Activated CD4-positive, alpha-beta T cell treated with anti-CD3 and anti-CD28 coated beads, Interleukin-2, amount 10 ng/mL, durations not matched to agents 7 days and 5 days (primary cell): ENCODE measurements around the gene CEP68. TPM values are rescaled to one million over a fixed set of nuclear protein-coding genes. Genes with fewer than 3 reads are reported as not detected.

Experiments
- CTCF ChIA-PET: fragments of 350-600 bp; sonication (Branson Sonifier 250); formaldehyde crosslinking; loops from one replicate; lab custom pipeline; 2021; ENCODE audit warnings: antibody characterized with exemption; lab: Charles Lee
- POLR2A ChIA-PET: fragments of 350-600 bp; sonication (Branson Sonifier 250); formaldehyde crosslinking; loops from one replicate; lab custom pipeline; 2021; ENCODE audit warnings: antibody characterized with exemption; lab: Charles Lee
- DNase-seq: peaks from one replicate; pipeline ENCODE4 v3.0.0-alpha.2; 2020
- H3K27ac Mint-ChIP-seq: one replicate; pipeline ENCODE4 v1.8.0; 2021; ENCODE audit warnings: mild to moderate bottlenecking, moderate library complexity, mixed read lengths
- H3K27me3 Mint-ChIP-seq: one replicate; pipeline ENCODE4 v1.8.0; 2021; ENCODE audit warnings: mixed read lengths
- H3K36me3 Mint-ChIP-seq: one replicate; pipeline ENCODE4 v1.8.0; 2021; ENCODE audit warnings: low read depth, mixed read lengths
- H3K4me1 Mint-ChIP-seq: one replicate; pipeline ENCODE4 v1.8.0; 2021; ENCODE audit warnings: mixed read lengths
- H3K4me3 Mint-ChIP-seq: one replicate; pipeline ENCODE4 v1.8.0; 2021; ENCODE audit warnings: mild to moderate bottlenecking, moderate library complexity, mixed read lengths
- H3K9me3 Mint-ChIP-seq: one replicate; pipeline ENCODE4 v1.8.0; 2021; ENCODE audit warnings: mixed read lengths
- total RNA-seq, 2 experiments: library from RNA; stranded (reverse); gene quantifications; one replicate each; pipeline ENCODE4 v1.2.3, GENCODE V29; 2021

Gene CEP68
- total RNA-seq, 2 experiments from 2014 or later = 9.0 to 9.2 TPM

- no peaks in the 10 kb centered on the region for H3K9me3 Mint-ChIP-seq
- H3K4me3 Mint-ChIP-seq = no peak overlapping the region
- ChIA-PET CTCF (interaction anchor here (0.6 to 2.6 kb wide), 28 partner anchors 9 to 555 kb away, joined by 3 to 9 read pairs (median 4); partner anchors contain the start of genes ACTR2 and RAB1A), POLR2A (interaction anchor here (0.7 kb wide), 2 partner anchors 65 to 147 kb away, joined by 3 read pairs; partner anchors contain the start of gene RAB1A)
- DNase-seq = peak; percentile 64
- peaks cover 33% of the 10 kb centered on the region for H3K4me1 Mint-ChIP-seq
- no peaks in the 10 kb centered on the region for H3K27me3 Mint-ChIP-seq
- no peaks in the 10 kb centered on the region for H3K36me3 Mint-ChIP-seq
- H3K27ac Mint-ChIP-seq = peak overlapping the region; percentile 63
Measured at GRCh38 chr2:65064728-65065552, 8.7 kb downstream of the CEP68 start.

- H3K27me3 Mint-ChIP-seq = no peaks in the 10 kb centered on the region
- POLR2A ChIA-PET = no interaction called here
- H3K4me3 Mint-ChIP-seq = no peak overlapping the region
- H3K36me3 Mint-ChIP-seq = peaks cover 3% of the 10 kb centered on the region
- H3K9me3 Mint-ChIP-seq = no peaks in the 10 kb centered on the region
- CTCF ChIA-PET = interaction anchor here (1.0 to 1.3 kb wide), 3 partner anchors 15 to 58 kb away, joined by 3 read pairs; no protein-coding TSS in a partner anchor
- peak; percentile 22 for DNase-seq
- peak overlapping the region; percentile 77 for H3K27ac Mint-ChIP-seq
- peaks cover 39% of the 10 kb centered on the region for H3K4me1 Mint-ChIP-seq
Measured at GRCh38 chr2:65067806-65068553, 11.8 kb downstream of the CEP68 start.

- no peak overlapping the region for H3K4me3 Mint-ChIP-seq
- H3K36me3 Mint-ChIP-seq = peaks cover 9% of the 10 kb centered on the region
- H3K27ac Mint-ChIP-seq = peak overlapping the region; percentile 27
- ChIA-PET POLR2A (no interaction called here), CTCF (interaction anchor here (0.9 to 1.0 kb wide), 2 partner anchors 14 kb away, joined by 3 read pairs; no protein-coding TSS in a partner anchor)
- no peak for DNase-seq
- H3K4me1 Mint-ChIP-seq = peaks cover 35% of the 10 kb centered on the region
- H3K27me3 Mint-ChIP-seq = no peaks in the 10 kb centered on the region
- no peaks in the 10 kb centered on the region for H3K9me3 Mint-ChIP-seq
Measured at GRCh38 chr2:65069439-65069824, 13.2 kb downstream of the CEP68 start.

- Mint-ChIP-seq H3K27ac (peak overlapping the region; percentile 39), H3K4me3 (peak overlapping the region; percentile 43), H3K36me3 (peaks cover 9% of the 10 kb centered on the region), H3K9me3 (no peaks in the 10 kb centered on the region), H3K27me3 (no peaks in the 10 kb centered on the region), H3K4me1 (peaks cover 28% of the 10 kb centered on the region)
- ChIA-PET CTCF (interaction anchor here (0.7 to 1.3 kb wide), 5 partner anchors 8 to 456 kb away, joined by 3 to 6 read pairs (median 3); no protein-coding TSS in a partner anchor), POLR2A (no interaction called here)
- DNase-seq = no peak
Measured at GRCh38 chr2:65070172-65070830, 14.1 kb downstream of the CEP68 start.

GRCh38 chr2:65070856-65071255 is 14.6 kb downstream of the CEP68 start:
- H3K4me1 Mint-ChIP-seq = peaks cover 25% of the 10 kb centered on the region
- H3K9me3 Mint-ChIP-seq = no peaks in the 10 kb centered on the region
- ChIA-PET CTCF (interaction anchor here (1.1 to 1.3 kb wide), 3 partner anchors 9 to 11 kb away, joined by 3 read pairs; no protein-coding TSS in a partner anchor), POLR2A (no interaction called here)
- DNase-seq = no peak
- no peaks in the 10 kb centered on the region for H3K27me3 Mint-ChIP-seq
- peaks cover 9% of the 10 kb centered on the region for H3K36me3 Mint-ChIP-seq
- H3K27ac Mint-ChIP-seq = no peak overlapping the region
- no peak overlapping the region for H3K4me3 Mint-ChIP-seq

- H3K27ac Mint-ChIP-seq = peak overlapping the region; percentile 46
Measured at GRCh38 chr2:65071499-65072180, 15.4 kb downstream of the CEP68 start.

GRCh38 chr2:65072181-65072970 is 16.2 kb downstream of the CEP68 start:
- Mint-ChIP-seq H3K9me3 (no peaks in the 10 kb centered on the region), H3K27ac (peak overlapping the region; percentile 46), H3K36me3 (peaks cover 10% of the 10 kb centered on the region), H3K27me3 (no peaks in the 10 kb centered on the region), H3K4me3 (no peak overlapping the region), H3K4me1 (peaks cover 18% of the 10 kb centered on the region)
- ChIA-PET POLR2A (no interaction called here), CTCF (interaction anchor here (0.8 to 1.1 kb wide), 2 partner anchors 9 to 14 kb away, joined by 3 read pairs; no protein-coding TSS in a partner anchor)
- DNase-seq = no peak

More at GRCh38 chr2:65071499-65072180, 15.4 kb downstream of the CEP68 start:
- no peak overlapping the region for H3K4me3 Mint-ChIP-seq
- peaks cover 10% of the 10 kb centered on the region for H3K36me3 Mint-ChIP-seq
- peaks cover 25% of the 10 kb centered on the region for H3K4me1 Mint-ChIP-seq
- no peaks in the 10 kb centered on the region for H3K27me3 Mint-ChIP-seq
- POLR2A ChIA-PET = no interaction called here
- H3K9me3 Mint-ChIP-seq = no peaks in the 10 kb centered on the region
- CTCF ChIA-PET = interaction anchor here (0.5 to 1.3 kb wide), 3 partner anchors 10 to 26 kb away, joined by 3 to 4 read pairs (median 3); no protein-coding TSS in a partner anchor
- no peak for DNase-seq

- Mint-ChIP-seq H3K27me3 (no peaks in the 10 kb centered on the region), H3K36me3 (peaks cover 10% of the 10 kb centered on the region), H3K27ac (no peak overlapping the region), H3K9me3 (no peaks in the 10 kb centered on the region), H3K4me1 (peaks cover 6% of the 10 kb centered on the region), H3K4me3 (no peak overlapping the region)
- DNase-seq = no peak
- POLR2A ChIA-PET = no interaction called here
- CTCF ChIA-PET = interaction anchor here (0.9 to 1.3 kb wide), 4 partner anchors 13 to 156 kb away, joined by 3 read pairs; no protein-coding TSS in a partner anchor
Measured at GRCh38 chr2:65073879-65074565, 17.8 kb downstream of the CEP68 start.

GRCh38 chr2:65075176-65075575 is 19.0 kb downstream of the CEP68 start:
- H3K36me3 Mint-ChIP-seq = peaks cover 15% of the 10 kb centered on the region
- peaks cover 6% of the 10 kb centered on the region for H3K4me1 Mint-ChIP-seq
- no peaks in the 10 kb centered on the region for H3K9me3 Mint-ChIP-seq
- H3K27me3 Mint-ChIP-seq = no peaks in the 10 kb centered on the region
- H3K4me3 Mint-ChIP-seq = no peak overlapping the region
- H3K27ac Mint-ChIP-seq = no peak overlapping the region
- POLR2A ChIA-PET = no interaction called here
- CTCF ChIA-PET = interaction anchor here (0.6 to 1.1 kb wide), 2 partner anchors 13 to 291 kb away, joined by 3 to 4 read pairs; no protein-coding TSS in a partner anchor
- no peak for DNase-seq

- peaks cover 2% of the 10 kb centered on the region for H3K4me1 Mint-ChIP-seq
- ChIA-PET CTCF (interaction anchor here (0.6 kb wide), 1 partner anchor 290 kb away, joined by 4 read pairs; no protein-coding TSS in a partner anchor), POLR2A (no interaction called here)
- peaks cover 14% of the 10 kb centered on the region for H3K36me3 Mint-ChIP-seq
- H3K27me3 Mint-ChIP-seq = no peaks in the 10 kb centered on the region
- no peak overlapping the region for H3K27ac Mint-ChIP-seq
- H3K4me3 Mint-ChIP-seq = no peak overlapping the region
- no peaks in the 10 kb centered on the region for H3K9me3 Mint-ChIP-seq
- no peak for DNase-seq
Measured at GRCh38 chr2:65075605-65076344, 19.6 kb downstream of the CEP68 start.
